Tibial nerve (tissue), 3 donors: Measurements from ENCODE around the gene ARHGEF28.

ENCODE experiments used
- CTCF ChIP-seq, 5 experiments: fragments of 200-600 bp in 3 of 5; fragments of 450-650 bp in 2 of 5; sonication (generic) in 3 of 5; IDR thresholded peaks; one replicate each; pipeline ENCODE4 v1.5.1; 2016 to 2019; ENCODE audit warnings: antibody characterized with exemption in 5 of 5, mild to moderate bottlenecking in 3 of 5, moderate library complexity in 2 of 5
- POLR2A ChIP-seq, 2 donors: fragments of 450-650 bp; IDR thresholded peaks; one replicate each; pipeline ENCODE4 v1.6.1; 2017; ENCODE audit warnings: antibody characterized with exemption in 2 of 2, mild to moderate bottlenecking in 2 of 2, moderate library complexity in 2 of 2

- no peak for TF ChIP-seq CTCF (IDR thresholded peaks at IDR 0.05)
- TF ChIP-seq POLR2A (IDR thresholded peaks at IDR 0.05): no peak
These were observed 68.1 kb downstream of the ARHGEF28 start for GRCh38 chr5:73694089-73694488.
